HFFc6 (cell line): Measurements from ENCODE around the gene MARVELD1. TPM values are rescaled to one million over a fixed set of nuclear protein-coding genes. Genes with fewer than 3 reads are reported as not detected.

Experiments
- DNase-seq: peaks from one replicate; pipeline ENCODE4 v3.0.0-alpha.2; 2018
- H3K27ac Mint-ChIP-seq: 2 replicates; pipeline ENCODE4 v1.8.0; 2020; ENCODE audit warnings: mild to moderate bottlenecking, mixed read lengths
- H3K27me3 Mint-ChIP-seq: 2 replicates; pipeline ENCODE4 v1.8.0; 2021; ENCODE audit warnings: mild to moderate bottlenecking, moderate library complexity, mixed read lengths; ENCODE audit not compliant: insufficient read depth
- H3K36me3 Mint-ChIP-seq: 2 replicates; pipeline ENCODE4 v1.8.0; 2021; ENCODE audit warnings: low read depth, mixed read lengths
- H3K4me1 Mint-ChIP-seq: 2 replicates; pipeline ENCODE4 v1.8.0; 2020; ENCODE audit warnings: low read depth, mixed read lengths
- H3K4me3 Mint-ChIP-seq: 2 replicates; pipeline ENCODE4 v1.8.0; 2020; ENCODE audit warnings: mild to moderate bottlenecking, moderate library complexity, mixed read lengths
- H3K9me3 Mint-ChIP-seq: 2 replicates; pipeline ENCODE4 v1.8.0; 2020; ENCODE audit warnings: mild to moderate bottlenecking, mixed read lengths
- CTCF ChIP-seq: fragments of 200-600 bp; sonication (generic); IDR thresholded peaks from 2 replicates; pipeline ENCODE4 v1.5.0; 2021; ENCODE audit warnings: antibody characterized with exemption, mild to moderate bottlenecking
- total RNA-seq, 6 experiments: library from RNA; stranded (reverse); fragmentation: NEBNext Ultra II Directional; extraction: Animal tissue kit (Norgen Biotek cat#: 25700); gene quantifications; 2 replicates in 1 of 6; 3 replicates in 5 of 6; pipeline ENCODE4 v1.2.3, GENCODE V29; 2021

MARVELD1 gene
- total RNA-seq, 6 experiments from 2014 or later = 76.7 to 94.7 (median 80.9) TPM

- no peaks in the 10 kb centered on the region for H3K9me3 Mint-ChIP-seq
- peak; percentile 85 for DNase-seq
- H3K27ac Mint-ChIP-seq = peak overlapping the region; percentile 97
- H3K27me3 Mint-ChIP-seq = peaks cover 2% of the 10 kb centered on the region
- peaks cover 36% of the 10 kb centered on the region for H3K36me3 Mint-ChIP-seq
- H3K4me1 Mint-ChIP-seq = peaks cover 69% of the 10 kb centered on the region
- peak; percentile 25; the same call in 1 of the 2 replicates for TF ChIP-seq CTCF
- H3K4me3 Mint-ChIP-seq = peak overlapping the region; percentile 96
Observed at GRCh38 chr10:97714401-97715258, 1.1 kb downstream of the MARVELD1 start.

GRCh38 chr10:97715259-97715874 is 1.8 kb downstream of the MARVELD1 start:
- peak overlapping the region; percentile 97 for H3K27ac Mint-ChIP-seq
- no peak for TF ChIP-seq CTCF
- H3K27me3 Mint-ChIP-seq = peaks cover 2% of the 10 kb centered on the region
- no peaks in the 10 kb centered on the region for H3K9me3 Mint-ChIP-seq
- H3K36me3 Mint-ChIP-seq = peaks cover 42% of the 10 kb centered on the region
- no peak for DNase-seq
- H3K4me3 Mint-ChIP-seq = peak overlapping the region; percentile 96
- H3K4me1 Mint-ChIP-seq = peaks cover 64% of the 10 kb centered on the region

- Mint-ChIP-seq H3K9me3 (no peaks in the 10 kb centered on the region), H3K4me1 (peaks cover 55% of the 10 kb centered on the region), H3K4me3 (no peak overlapping the region), H3K27ac (no peak overlapping the region), H3K27me3 (peaks cover 2% of the 10 kb centered on the region), H3K36me3 (peaks cover 42% of the 10 kb centered on the region)
- no peak for DNase-seq
- TF ChIP-seq CTCF = no peak
Observed at GRCh38 chr10:97717627-97718026, 4.1 kb downstream of the MARVELD1 start.

GRCh38 chr10:97718178-97718577 is 4.6 kb downstream of the MARVELD1 start:
- Mint-ChIP-seq H3K9me3 (no peaks in the 10 kb centered on the region), H3K4me1 (peaks cover 49% of the 10 kb centered on the region), H3K4me3 (no peak overlapping the region), H3K27ac (no peak overlapping the region; the same call in 1 of the 2 replicates), H3K27me3 (peaks cover 1% of the 10 kb centered on the region), H3K36me3 (peaks cover 42% of the 10 kb centered on the region)
- TF ChIP-seq CTCF = no peak
- DNase-seq = no peak

GRCh38 chr10:97718659-97719142 is 5.2 kb downstream of the MARVELD1 start:
- no peak overlapping the region; the same call in 1 of the 2 replicates for H3K27ac Mint-ChIP-seq
- no peak overlapping the region for H3K4me3 Mint-ChIP-seq
- peaks cover 1% of the 10 kb centered on the region for H3K27me3 Mint-ChIP-seq
- H3K4me1 Mint-ChIP-seq = peaks cover 49% of the 10 kb centered on the region
- DNase-seq = no peak
- H3K36me3 Mint-ChIP-seq = peaks cover 42% of the 10 kb centered on the region
- no peaks in the 10 kb centered on the region for H3K9me3 Mint-ChIP-seq
- no peak for TF ChIP-seq CTCF
